Hepatocyte (in vitro differentiated cells): ENCODE measurements around the gene KIAA1755.
"Not testable (repeated sequence)": the region's sequence is repeated elsewhere in the genome, so short reads cannot be mapped to it uniquely, and the experiment has no call there.

Source experiments
- EZH2phosphoT487 ChIP-seq: fragments of 200-600 bp; sonication (generic); IDR thresholded peaks from one replicate; pipeline ENCODE4 v1.6.1; 2018; ENCODE audit warnings: antibody characterized with exemption, mild to moderate bottlenecking, low read depth, moderate library complexity; ENCODE audit not compliant: unreplicated experiment, severe bottlenecking
- TF ChIP-seq, protein P1 (sequence below): fragments of 200-600 bp; sonication (generic); IDR thresholded peaks from 2 replicates; pipeline ENCODE4 v1.5.1; 2016; ENCODE audit warnings: antibody characterized with exemption, mild to moderate bottlenecking; ENCODE audit not compliant: poor library complexity

GRCh38 chr20:38251441-38251840, 9.1 kb downstream of the KIAA1755 start:
- TF ChIP-seq, protein P1, sequence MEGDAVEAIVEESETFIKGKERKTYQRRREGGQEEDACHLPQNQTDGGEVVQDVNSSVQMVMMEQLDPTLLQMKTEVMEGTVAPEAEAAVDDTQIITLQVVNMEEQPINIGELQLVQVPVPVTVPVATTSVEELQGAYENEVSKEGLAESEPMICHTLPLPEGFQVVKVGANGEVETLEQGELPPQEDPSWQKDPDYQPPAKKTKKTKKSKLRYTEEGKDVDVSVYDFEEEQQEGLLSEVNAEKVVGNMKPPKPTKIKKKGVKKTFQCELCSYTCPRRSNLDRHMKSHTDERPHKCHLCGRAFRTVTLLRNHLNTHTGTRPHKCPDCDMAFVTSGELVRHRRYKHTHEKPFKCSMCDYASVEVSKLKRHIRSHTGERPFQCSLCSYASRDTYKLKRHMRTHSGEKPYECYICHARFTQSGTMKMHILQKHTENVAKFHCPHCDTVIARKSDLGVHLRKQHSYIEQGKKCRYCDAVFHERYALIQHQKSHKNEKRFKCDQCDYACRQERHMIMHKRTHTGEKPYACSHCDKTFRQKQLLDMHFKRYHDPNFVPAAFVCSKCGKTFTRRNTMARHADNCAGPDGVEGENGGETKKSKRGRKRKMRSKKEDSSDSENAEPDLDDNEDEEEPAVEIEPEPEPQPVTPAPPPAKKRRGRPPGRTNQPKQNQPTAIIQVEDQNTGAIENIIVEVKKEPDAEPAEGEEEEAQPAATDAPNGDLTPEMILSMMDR, result not testable (repeated sequence)
- TF ChIP-seq EZH2phosphoT487, result not testable (repeated sequence)
